Tibial nerve (tissue), 3 donors: ENCODE data around the gene ARRDC1.

ENCODE experiments used
- CTCF ChIP-seq, 5 experiments: fragments of 200-600 bp in 3 of 5; fragments of 450-650 bp in 2 of 5; sonication (generic) in 3 of 5; IDR thresholded peaks; one replicate each; pipeline ENCODE4 v1.5.1; 2016 to 2019; ENCODE audit warnings: antibody characterized with exemption in 5 of 5, mild to moderate bottlenecking in 3 of 5, moderate library complexity in 2 of 5
- POLR2A ChIP-seq, 2 donors: fragments of 450-650 bp; IDR thresholded peaks; one replicate each; pipeline ENCODE4 v1.6.1; 2017; ENCODE audit warnings: antibody characterized with exemption in 2 of 2, mild to moderate bottlenecking in 2 of 2, moderate library complexity in 2 of 2

DNA sequence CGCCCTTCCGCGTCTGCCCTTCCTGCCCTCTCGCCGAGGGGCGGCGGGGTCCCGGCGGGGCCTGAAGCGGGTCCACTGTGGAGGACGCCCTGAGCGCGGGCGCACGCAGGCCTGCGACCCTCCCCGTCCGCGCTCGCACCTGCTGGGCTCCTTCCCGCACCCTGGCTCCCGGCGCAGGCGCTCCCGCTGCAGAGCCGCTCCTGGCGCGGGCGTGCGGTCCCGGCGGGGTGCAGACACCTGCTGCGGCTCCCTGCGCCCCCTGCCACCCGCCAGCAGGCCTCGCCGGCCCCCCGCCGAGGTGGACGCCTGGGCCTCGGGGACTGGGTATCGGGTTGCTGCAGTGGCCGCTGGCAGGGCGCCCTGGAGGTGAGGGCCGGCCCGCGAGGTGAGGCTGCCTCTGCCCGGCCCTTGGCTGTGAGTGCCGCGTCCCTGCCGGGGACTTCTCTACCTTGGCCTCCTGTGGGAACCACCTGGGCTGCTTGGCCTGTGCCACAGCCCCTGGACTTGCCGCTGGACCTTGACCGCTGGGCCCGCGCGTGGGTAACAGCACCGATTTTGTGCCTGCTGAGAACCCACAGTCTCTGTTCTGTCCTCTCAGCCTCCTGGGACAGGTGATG lies 627 bp downstream of the ARRDC1 start:
- TF ChIP-seq CTCF (IDR thresholded peaks at IDR 0.05) (no peak), POLR2A (IDR thresholded peaks at IDR 0.05) (no peak)
